Measurements from ENCODE around the gene PIAS1. TPM values are rescaled to one million over a fixed set of nuclear protein-coding genes. Genes with fewer than 3 reads are reported as not detected.

Gene PIAS1
- total RNA-seq, 3 donors from 2014 or later: 16.5 to 20.9 (median 16.7) TPM

GRCh38 chr15:68183616-68184315, 129.7 kb downstream of the PIAS1 start:
- no peak overlapping the region for H3K4me3 Mint-ChIP-seq
- peaks cover 3% of the 10 kb centered on the region for H3K4me1 Mint-ChIP-seq (ENCODE audit: low read depth)
- DNase-seq (no peak), ATAC-seq (no peak)
- no peaks in the 10 kb centered on the region for H3K9me3 Mint-ChIP-seq
- peaks cover 48% of the 10 kb centered on the region for H3K36me3 Mint-ChIP-seq (ENCODE audit: insufficient read depth)
- no peaks in the 10 kb centered on the region for H3K27me3 Mint-ChIP-seq (ENCODE audit: low read depth)

DNA sequence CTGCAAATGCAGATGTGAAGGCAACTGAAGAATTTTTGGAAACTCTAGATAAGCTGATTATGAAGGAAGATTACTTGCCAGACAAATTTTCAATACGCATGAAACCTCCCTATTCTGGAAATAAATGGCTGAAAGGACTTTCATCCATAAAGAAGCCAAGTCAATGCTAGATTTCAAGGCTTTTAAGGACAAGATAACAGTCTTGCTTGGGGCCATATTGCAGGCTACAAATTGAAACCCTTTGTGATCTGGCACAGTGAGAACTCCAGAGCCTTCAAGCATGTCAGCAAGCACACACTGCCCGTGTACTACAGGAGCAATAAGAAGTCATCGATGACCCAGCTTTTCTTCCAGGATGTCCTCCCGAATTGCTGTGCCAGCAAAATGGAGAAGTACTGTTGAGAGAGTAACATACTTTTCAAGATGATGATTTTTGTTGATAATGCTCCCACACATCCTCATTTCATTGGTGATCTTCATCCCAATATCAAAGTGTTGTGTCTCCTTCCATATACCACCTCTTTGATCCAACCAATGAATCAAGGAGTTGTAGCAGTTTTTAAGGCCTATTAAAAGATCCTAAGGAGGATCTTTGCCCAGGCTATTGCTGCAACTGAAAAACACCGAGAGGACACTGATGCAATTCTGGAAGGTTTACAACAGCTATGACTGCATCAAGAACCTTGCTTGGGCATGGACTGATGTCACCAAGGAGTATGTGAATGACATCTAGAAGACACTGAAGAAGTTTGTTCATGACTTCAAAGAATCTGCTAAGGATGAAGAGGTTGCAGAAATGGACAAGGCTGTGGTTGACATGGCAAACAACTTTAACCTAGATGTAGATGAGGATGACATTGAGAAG, 130.7 kb downstream of the PIAS1 start:
- Mint-ChIP-seq H3K27me3 (ENCODE audit: low read depth) (no peaks in the 10 kb centered on the region), H3K4me3 (no peak overlapping the region), H3K4me1 (ENCODE audit: low read depth) (peaks cover 4% of the 10 kb centered on the region), H3K9me3 (no peaks in the 10 kb centered on the region), H3K36me3 (ENCODE audit: insufficient read depth) (peaks cover 52% of the 10 kb centered on the region)
- ATAC-seq (no peak), DNase-seq (no peak)

DNA sequence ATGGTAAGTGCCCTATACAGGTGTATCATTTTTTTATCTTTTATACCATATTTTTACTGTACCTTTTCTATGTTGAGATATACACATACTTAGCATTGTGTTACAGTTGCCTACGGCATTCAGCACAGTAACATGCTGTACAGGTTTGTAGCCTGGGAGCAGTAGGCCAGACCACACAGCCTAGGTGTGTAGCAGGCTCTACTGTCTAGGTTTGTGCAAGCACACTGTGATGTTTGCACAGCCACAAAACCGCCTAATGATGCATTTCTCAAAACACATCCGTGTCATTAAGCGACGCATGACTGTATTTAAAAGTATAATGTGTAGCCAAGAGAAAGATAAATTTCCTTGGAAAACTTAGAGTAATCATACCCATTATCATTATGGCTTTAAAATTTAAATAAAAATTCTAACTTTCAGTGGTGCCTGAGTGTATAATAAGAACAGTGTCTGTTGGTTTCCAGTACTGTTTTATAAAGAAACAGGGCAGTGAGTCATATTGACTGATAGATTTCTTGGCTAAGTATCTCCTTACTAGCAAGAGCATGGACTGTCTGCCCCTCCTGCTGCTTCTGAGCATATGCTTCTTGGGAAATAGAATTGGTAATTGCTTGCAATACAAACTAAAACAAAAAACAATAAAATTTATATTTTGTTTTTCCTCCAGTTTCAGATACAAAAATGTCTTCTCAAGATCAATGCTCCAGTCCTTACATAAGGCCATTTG, 132.7 kb downstream of the PIAS1 start:
- H3K4me3 Mint-ChIP-seq: no peak overlapping the region
- no peaks in the 10 kb centered on the region for H3K9me3 Mint-ChIP-seq
- ATAC-seq (no peak), DNase-seq (no peak)
- H3K27me3 Mint-ChIP-seq (ENCODE audit: low read depth): no peaks in the 10 kb centered on the region
- H3K4me1 Mint-ChIP-seq (ENCODE audit: low read depth): peaks cover 4% of the 10 kb centered on the region
- H3K36me3 Mint-ChIP-seq (ENCODE audit: insufficient read depth): peaks cover 43% of the 10 kb centered on the region

GRCh38 chr15:68187559-68187958, 133.4 kb downstream of the PIAS1 start:
- Mint-ChIP-seq H3K4me3 (no peak overlapping the region), H3K4me1 (ENCODE audit: low read depth) (peaks cover 4% of the 10 kb centered on the region), H3K27me3 (ENCODE audit: low read depth) (no peaks in the 10 kb centered on the region), H3K36me3 (ENCODE audit: insufficient read depth) (peaks cover 50% of the 10 kb centered on the region), H3K9me3 (no peaks in the 10 kb centered on the region)
- ATAC-seq (no peak), DNase-seq (no peak)

GRCh38 chr15:68188647-68189046, 134.5 kb downstream of the PIAS1 start:
- no peak for ATAC-seq
- H3K9me3 Mint-ChIP-seq: no peaks in the 10 kb centered on the region
- H3K27me3 Mint-ChIP-seq (ENCODE audit: low read depth): no peaks in the 10 kb centered on the region
- H3K4me1 Mint-ChIP-seq (ENCODE audit: low read depth): peaks cover 4% of the 10 kb centered on the region
- H3K4me3 Mint-ChIP-seq: no peak overlapping the region
- H3K36me3 Mint-ChIP-seq (ENCODE audit: insufficient read depth): peaks cover 49% of the 10 kb centered on the region
- DNase-seq: no peak

- H3K4me1 Mint-ChIP-seq (ENCODE audit: low read depth): peaks cover 4% of the 10 kb centered on the region
- H3K36me3 Mint-ChIP-seq (ENCODE audit: insufficient read depth): peaks cover 41% of the 10 kb centered on the region
- no peaks in the 10 kb centered on the region for H3K9me3 Mint-ChIP-seq
- no peaks in the 10 kb centered on the region for H3K27me3 Mint-ChIP-seq (ENCODE audit: low read depth)
- DNase-seq: no peak
- no peak for ATAC-seq
- H3K4me3 Mint-ChIP-seq: no peak overlapping the region
Observed at GRCh38 chr15:68190048-68190447, 135.9 kb downstream of the PIAS1 start.

DNA sequence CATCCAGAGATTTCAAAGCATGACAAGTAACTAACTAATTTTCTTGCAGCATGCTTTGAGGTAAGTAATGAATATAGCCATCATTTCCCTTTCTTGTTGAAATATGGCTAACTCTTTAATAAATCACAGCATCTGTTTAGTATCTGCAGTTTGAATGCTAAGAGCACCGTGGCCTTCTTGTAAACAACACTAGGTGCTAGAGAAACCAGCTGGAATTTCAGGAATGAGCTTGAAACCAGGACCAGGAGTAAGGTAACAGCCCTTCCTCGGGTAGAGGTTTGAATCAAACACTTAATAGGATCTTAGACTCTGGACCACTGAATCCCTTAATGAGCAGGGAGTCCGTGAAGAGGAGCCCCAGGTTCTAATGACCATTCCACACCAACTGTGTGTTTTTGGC, 137.4 kb downstream of the PIAS1 start:
- Mint-ChIP-seq H3K4me1 (ENCODE audit: low read depth) (peaks cover 4% of the 10 kb centered on the region), H3K9me3 (no peaks in the 10 kb centered on the region), H3K27me3 (ENCODE audit: low read depth) (no peaks in the 10 kb centered on the region), H3K4me3 (no peak overlapping the region), H3K36me3 (ENCODE audit: insufficient read depth) (peaks cover 35% of the 10 kb centered on the region)
- DNase-seq (no peak), ATAC-seq (no peak)

DNA sequence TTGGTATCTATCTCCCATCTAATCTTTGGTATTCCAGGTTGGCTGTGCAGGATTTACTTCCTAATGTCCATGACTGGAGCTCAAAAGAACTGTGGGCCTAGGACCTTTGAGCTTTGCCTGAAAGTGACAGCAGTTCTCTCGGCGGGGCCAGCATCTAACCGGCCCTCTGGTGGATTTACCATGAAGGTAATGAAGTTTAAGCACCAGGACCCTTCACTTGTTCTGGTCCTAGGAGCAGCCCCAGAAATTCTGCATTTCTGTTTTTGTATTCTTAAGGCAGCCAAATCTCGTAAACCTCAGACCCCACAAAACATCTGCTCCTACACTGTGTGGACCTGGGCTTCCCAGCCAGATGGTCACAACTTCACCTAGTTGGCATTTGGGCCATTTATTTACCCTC, 138.0 kb downstream of the PIAS1 start:
- Mint-ChIP-seq H3K9me3 (no peaks in the 10 kb centered on the region), H3K4me3 (no peak overlapping the region), H3K27me3 (ENCODE audit: low read depth) (no peaks in the 10 kb centered on the region), H3K4me1 (ENCODE audit: low read depth) (peaks cover 4% of the 10 kb centered on the region), H3K36me3 (ENCODE audit: insufficient read depth) (peaks cover 35% of the 10 kb centered on the region)
- DNase-seq (no peak), ATAC-seq (no peak)

DNA sequence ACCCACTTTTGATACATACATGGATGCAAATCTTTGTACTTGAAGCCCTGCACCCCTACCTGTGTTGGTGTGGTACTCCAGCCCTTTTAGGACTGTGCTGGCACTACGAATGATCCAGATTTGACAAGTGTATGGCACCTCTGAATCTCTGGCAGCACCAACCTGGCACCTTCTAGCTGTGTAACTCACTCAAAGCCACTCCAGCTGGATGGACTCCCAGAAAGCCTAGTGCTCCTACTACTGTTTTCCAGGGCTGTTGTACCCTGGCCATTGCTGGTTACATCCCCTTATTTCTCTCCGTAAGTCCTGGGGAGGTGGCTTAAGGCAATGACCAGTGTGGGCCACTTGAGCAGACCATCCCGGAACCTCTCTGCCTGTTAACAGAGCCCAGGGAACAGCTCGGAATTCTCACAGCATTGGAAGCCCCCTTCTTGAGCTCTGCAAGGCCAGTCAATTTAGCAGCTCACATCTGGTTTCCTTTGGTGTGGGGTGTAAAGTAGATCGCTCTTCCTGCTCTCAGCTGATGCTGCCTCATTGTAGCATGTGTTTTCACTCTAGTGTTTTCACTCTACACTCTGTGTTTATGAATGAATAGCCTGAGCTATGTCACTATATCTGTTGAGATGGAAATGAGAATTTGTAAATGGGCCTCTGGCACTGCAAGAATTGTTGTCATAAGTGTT, 138.8 kb downstream of the PIAS1 start:
- Mint-ChIP-seq H3K36me3 (ENCODE audit: insufficient read depth) (peaks cover 31% of the 10 kb centered on the region), H3K4me3 (no peak overlapping the region), H3K27me3 (ENCODE audit: low read depth) (no peaks in the 10 kb centered on the region), H3K9me3 (no peaks in the 10 kb centered on the region), H3K4me1 (ENCODE audit: low read depth) (peaks cover 1% of the 10 kb centered on the region)
- ATAC-seq (no peak), DNase-seq (no peak)

DNA sequence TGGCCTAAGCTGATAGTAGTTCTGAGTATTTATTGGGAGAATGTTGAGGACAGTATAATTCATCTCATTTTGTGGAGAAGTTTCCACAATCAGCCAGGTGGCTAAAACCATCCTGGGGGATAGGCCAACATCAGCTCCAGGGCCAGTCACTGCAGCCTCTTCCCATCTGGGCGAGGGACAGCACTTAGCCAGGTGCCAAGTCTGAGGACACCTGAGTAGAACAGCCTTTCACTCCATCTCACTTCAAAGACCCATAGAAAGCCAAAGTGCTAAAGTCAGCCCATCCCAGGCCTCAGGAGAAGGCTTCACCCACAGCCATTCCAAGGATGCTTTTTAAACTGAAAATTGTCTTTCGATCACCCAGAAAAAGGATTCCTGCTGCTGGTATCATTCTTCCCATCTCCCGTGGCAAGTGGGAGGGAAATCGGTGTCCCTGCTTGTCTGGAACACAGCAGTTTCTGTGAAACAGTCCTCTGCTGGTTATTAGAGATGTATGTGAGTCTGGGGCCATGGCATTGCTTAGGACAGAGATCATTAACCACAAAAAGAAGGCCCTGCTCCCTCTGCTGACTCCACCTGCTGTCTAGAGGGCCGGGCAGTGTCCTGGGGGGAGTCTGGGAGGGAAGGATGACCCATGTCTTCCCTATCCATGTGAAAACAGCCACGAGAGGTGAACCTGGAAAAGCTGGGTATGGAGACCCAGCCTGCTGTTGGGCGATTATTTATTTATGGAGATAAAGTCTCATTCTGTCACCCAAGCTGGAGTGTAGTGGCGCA, 141.4 kb downstream of the PIAS1 start:
- ATAC-seq (no peak), DNase-seq (no peak)
- Mint-ChIP-seq H3K36me3 (ENCODE audit: insufficient read depth) (peaks cover 20% of the 10 kb centered on the region), H3K27me3 (ENCODE audit: low read depth) (no peaks in the 10 kb centered on the region), H3K9me3 (no peaks in the 10 kb centered on the region), H3K4me3 (no peak overlapping the region), H3K4me1 (ENCODE audit: low read depth) (no peaks in the 10 kb centered on the region)

- Mint-ChIP-seq H3K27me3 (ENCODE audit: low read depth) (no peaks in the 10 kb centered on the region), H3K9me3 (no peaks in the 10 kb centered on the region), H3K4me3 (no peak overlapping the region), H3K4me1 (ENCODE audit: low read depth) (no peaks in the 10 kb centered on the region), H3K36me3 (ENCODE audit: insufficient read depth) (peaks cover 20% of the 10 kb centered on the region)
- ATAC-seq (no peak), DNase-seq (no peak)
Observed at GRCh38 chr15:68196445-68197169, 142.5 kb downstream of the PIAS1 start.

GRCh38 chr15:68197170-68197492, 143.0 kb downstream of the PIAS1 start:
- Mint-ChIP-seq H3K36me3 (ENCODE audit: insufficient read depth) (peaks cover 18% of the 10 kb centered on the region), H3K9me3 (no peaks in the 10 kb centered on the region), H3K4me1 (ENCODE audit: low read depth) (no peaks in the 10 kb centered on the region), H3K27me3 (ENCODE audit: low read depth) (no peaks in the 10 kb centered on the region), H3K4me3 (no peak overlapping the region)
- DNase-seq (no peak), ATAC-seq (no peak)

All from activated T-cell treated with anti-CD3 and anti-CD28 coated beads, Interleukin-2, amount 50 U/mL, for 4 hours (primary cell).